ENCODE data around the gene PSMB2. TPM values are rescaled to one million over a fixed set of nuclear protein-coding genes. Genes with fewer than 3 reads are reported as not detected.
"Not testable (repeated sequence)": the region's sequence is repeated elsewhere in the genome, so short reads cannot be mapped to it uniquely, and the experiment has no call there.

PSMB2 gene
- total RNA-seq (2014; rRNA removed; shearing (Covaris generic)) = 139 and 150 TPM in 2 replicates

DNA sequence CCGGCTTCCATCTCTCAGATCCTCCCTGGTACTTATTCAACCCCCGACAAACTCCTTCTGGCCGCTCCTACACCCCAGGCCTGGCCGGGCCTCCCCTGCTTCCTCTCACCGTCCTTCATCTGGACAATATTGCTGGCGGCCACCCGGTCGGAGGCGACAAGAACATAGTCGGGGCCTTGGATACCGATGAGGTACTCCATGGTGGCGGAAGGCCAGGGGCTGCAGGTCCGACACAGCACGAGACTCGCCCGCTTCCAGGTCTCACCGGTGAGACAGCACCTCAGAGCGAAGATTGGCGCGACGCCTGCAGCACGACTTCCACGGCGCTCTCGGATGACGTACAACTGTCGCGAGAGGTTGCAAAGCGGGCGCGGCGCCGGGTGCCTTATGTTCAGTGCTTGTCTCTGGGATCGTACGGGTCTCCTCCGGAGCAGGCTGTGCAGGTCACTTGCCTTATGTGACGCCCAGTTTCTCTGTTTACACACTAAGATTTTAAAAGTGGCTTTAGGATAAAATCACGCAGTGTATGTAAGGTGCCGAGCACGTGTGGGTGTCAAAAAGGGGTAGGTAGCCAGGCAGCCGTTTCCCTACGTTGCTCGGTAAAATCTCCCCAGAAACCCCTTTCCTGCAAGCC is at the start of gene PSMB2:
Gene PSMB2 (minus strand): TSS at position 294 of the 634 bp plus-strand sequence. CDS start 94 bp downstream, at position 200.
- no peaks in the 10 kb centered on the region for H3K27me3 ChIP-seq
- H3K36me3 ChIP-seq = peaks cover 10% of the 10 kb centered on the region
- H3K9me3 ChIP-seq (replicated peaks) = 0 out of 2 replicates have a peak, but pooled peaks cover 3% of the 10 kb centered on the region
- peaks cover 43% of the 10 kb centered on the region for H3K4me1 ChIP-seq
- H3K27ac ChIP-seq = peak within 1 kb of the TSS; percentile 80
- H3K4me3 ChIP-seq = peak within 1 kb of the TSS; percentile 86
- peak; percentile 97 to 98 for DNase-seq

DNA sequence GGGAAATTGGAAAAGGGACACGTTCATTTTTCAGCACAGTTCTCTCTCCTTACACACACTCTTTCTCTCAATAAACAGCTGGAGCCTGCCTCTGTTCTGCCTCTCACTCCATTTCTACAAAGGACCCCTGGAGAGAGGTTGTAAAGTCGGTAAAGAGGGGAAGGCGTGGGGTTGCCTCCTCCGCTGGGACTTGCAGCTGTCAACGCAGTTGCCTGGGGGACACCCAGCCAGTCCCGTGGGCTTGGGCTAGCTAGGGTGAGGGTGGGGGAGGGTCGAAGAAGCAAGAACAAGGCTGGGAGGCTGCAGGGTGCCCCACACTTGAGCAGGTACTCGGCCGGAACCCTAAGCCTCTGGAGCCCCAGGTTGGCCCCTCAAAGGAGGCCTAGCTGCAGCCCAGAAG is 49.8 kb upstream of the PSMB2 start:
- Histone ChIP-seq H3K27ac (no peak overlapping the region), H3K9me3 (replicated peaks) (no peaks in the 10 kb centered on the region), H3K27me3 (no peaks in the 10 kb centered on the region), H3K4me1 (peaks cover 30% of the 10 kb centered on the region), H3K4me3 (no peak overlapping the region), H3K36me3 (no peaks in the 10 kb centered on the region)
- DNase-seq = peak; percentile 69 to 81

DNA sequence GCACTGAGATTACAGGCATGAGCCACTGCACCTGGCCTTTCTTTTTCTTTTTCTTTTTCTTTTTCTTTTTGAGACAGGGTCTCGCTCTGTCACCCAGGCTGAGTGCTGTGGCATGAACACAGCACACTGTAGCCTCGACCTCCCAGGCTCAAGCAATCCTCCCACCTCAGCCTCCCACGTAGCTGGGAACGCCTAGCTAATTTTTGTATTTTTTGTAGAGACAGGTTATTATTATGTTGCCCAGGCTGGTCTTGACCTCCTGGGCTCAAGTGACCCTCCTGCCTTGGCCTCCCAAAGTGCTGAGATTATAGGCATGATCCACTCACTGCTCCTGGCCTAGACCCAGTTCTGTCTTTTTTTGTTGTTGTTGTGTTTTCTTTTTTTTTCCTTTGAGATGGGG is 48.8 kb upstream of the PSMB2 start:
- not testable (repeated sequence) for DNase-seq; H3K27ac ChIP-seq; H3K4me3 ChIP-seq; H3K27me3 ChIP-seq; H3K9me3 ChIP-seq (replicated peaks); H3K36me3 ChIP-seq
- H3K4me1 ChIP-seq = peaks cover 30% of the 10 kb centered on the region

DNA sequence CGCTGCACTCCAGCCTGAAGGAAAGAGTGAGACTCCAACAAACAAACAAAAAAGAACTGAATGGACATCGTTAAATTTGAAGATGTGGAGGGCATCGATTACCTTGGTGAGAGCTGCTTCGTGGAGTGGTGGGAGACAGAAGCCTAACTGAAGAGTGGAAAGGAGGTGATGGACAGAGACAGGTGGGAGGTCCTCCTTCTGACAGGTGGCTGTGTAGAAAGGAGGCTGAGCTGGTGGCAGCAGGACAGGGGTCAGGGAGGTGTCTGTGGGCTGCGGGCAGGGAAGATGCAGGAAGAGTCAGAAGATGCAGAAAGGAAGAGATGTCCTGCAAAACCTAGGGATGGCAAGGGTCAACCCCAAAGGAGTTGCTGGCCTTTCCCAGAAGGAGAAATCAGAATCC is 46.8 kb upstream of the PSMB2 start:
- no peaks in the 10 kb centered on the region for H3K9me3 ChIP-seq (replicated peaks)

GRCh38 chr1:35683012-35683411 is 41.7 kb upstream of the PSMB2 start:
- peaks cover 31% of the 10 kb centered on the region for H3K27me3 ChIP-seq
- no peaks in the 10 kb centered on the region for H3K9me3 ChIP-seq (replicated peaks)
- H3K4me3 ChIP-seq = no peak overlapping the region
- no peak overlapping the region for H3K27ac ChIP-seq
- DNase-seq = no peak
- H3K36me3 ChIP-seq = no peaks in the 10 kb centered on the region
- peaks cover 4% of the 10 kb centered on the region for H3K4me1 ChIP-seq

More for the DNA sequence above, 46.8 kb upstream of the PSMB2 start:
- H3K27ac ChIP-seq = no peak overlapping the region
- no peaks in the 10 kb centered on the region for H3K36me3 ChIP-seq
- H3K4me3 ChIP-seq = no peak overlapping the region
- DNase-seq = peak; percentile 82 to 90
- H3K4me1 ChIP-seq = peaks cover 30% of the 10 kb centered on the region
- peaks cover 14% of the 10 kb centered on the region for H3K27me3 ChIP-seq

GRCh38 chr1:35680271-35680670 is 38.9 kb upstream of the PSMB2 start:
- Histone ChIP-seq H3K36me3 (no peaks in the 10 kb centered on the region), H3K27ac (no peak overlapping the region), H3K9me3 (replicated peaks) (no peaks in the 10 kb centered on the region), H3K4me3 (no peak overlapping the region), H3K4me1 (no peaks in the 10 kb centered on the region), H3K27me3 (peaks cover 31% of the 10 kb centered on the region)
- DNase-seq = no peak

- H3K27me3 ChIP-seq = 0 out of 2 replicates have a peak, but pooled peaks cover 13% of the 10 kb centered on the region
- no peaks in the 10 kb centered on the region for H3K4me1 ChIP-seq
- no peak for DNase-seq
- no peak overlapping the region for H3K4me3 ChIP-seq
- H3K27ac ChIP-seq = no peak overlapping the region
- H3K36me3 ChIP-seq = no peaks in the 10 kb centered on the region
- H3K9me3 ChIP-seq (replicated peaks) = no peaks in the 10 kb centered on the region
Observed at GRCh38 chr1:35675773-35676172, 34.4 kb upstream of the PSMB2 start.

- Histone ChIP-seq H3K9me3 (replicated peaks) (no peaks in the 10 kb centered on the region), H3K4me3 (no peak overlapping the region), H3K27ac (no peak overlapping the region), H3K27me3 (peaks cover 6% of the 10 kb centered on the region; the same call in 1 of the 2 replicates), H3K4me1 (no peaks in the 10 kb centered on the region), H3K36me3 (no peaks in the 10 kb centered on the region)
- DNase-seq = no peak
Observed at GRCh38 chr1:35674111-35674510, 32.8 kb upstream of the PSMB2 start.

DNA sequence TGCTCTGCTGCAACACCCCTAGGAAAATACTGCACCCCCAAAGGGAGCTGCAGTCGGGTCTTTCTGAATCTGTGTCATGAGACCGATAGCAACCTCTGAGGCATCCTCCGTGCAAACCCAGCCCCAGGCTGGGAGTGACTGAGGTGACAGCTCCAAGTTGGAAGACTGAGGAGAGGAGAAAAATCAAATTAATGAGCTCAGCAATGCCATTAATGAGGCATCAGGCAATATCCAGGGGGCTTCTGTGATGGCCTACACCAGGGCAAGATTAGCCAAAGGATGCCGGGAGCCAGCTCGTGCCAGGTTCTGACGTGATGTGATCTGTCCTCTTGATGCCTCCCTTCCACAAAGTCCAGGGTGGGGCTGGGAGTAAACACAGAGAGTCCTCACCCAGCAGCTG is 30.8 kb upstream of the PSMB2 start:
- no peaks in the 10 kb centered on the region for H3K9me3 ChIP-seq (replicated peaks)
- H3K27me3 ChIP-seq = peaks cover 4% of the 10 kb centered on the region; the same call in 1 of the 2 replicates
- H3K36me3 ChIP-seq = no peaks in the 10 kb centered on the region
- no peak overlapping the region for H3K27ac ChIP-seq
- no peak for DNase-seq
- no peak overlapping the region for H3K4me3 ChIP-seq
- no peaks in the 10 kb centered on the region for H3K4me1 ChIP-seq

- DNase-seq = no peak
- Histone ChIP-seq H3K9me3 (replicated peaks) (no peaks in the 10 kb centered on the region), H3K27me3 (peaks cover 4% of the 10 kb centered on the region; the same call in 1 of the 2 replicates)
Observed at GRCh38 chr1:35668506-35668905, 27.2 kb upstream of the PSMB2 start.

DNA sequence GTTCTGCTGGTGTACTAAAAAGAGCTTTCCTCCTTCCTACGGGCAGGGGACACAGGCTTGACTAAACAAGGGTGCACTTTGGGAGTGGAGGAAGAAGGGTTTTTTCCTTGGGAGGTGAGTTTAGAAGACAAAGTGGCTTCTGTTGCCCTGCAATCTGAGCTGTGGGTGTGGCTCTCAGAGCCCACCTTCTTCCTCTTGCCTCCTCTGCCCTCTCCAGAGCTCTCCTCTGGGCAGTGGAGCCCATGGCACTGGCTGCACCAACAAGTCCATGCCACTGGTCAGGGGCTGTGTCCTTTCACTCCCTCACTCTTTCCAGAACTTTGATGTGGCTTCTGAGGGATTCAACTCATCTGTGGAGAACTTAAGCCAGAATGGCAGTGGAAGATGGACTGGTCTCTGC is 25.6 kb upstream of the PSMB2 start:
- no peaks in the 10 kb centered on the region for H3K4me1 ChIP-seq
- no peaks in the 10 kb centered on the region for H3K36me3 ChIP-seq
- no peaks in the 10 kb centered on the region for H3K9me3 ChIP-seq (replicated peaks)
- peaks cover 4% of the 10 kb centered on the region; the same call in 1 of the 2 replicates for H3K27me3 ChIP-seq
- H3K27ac ChIP-seq = no peak overlapping the region
- DNase-seq = no peak
- no peak overlapping the region for H3K4me3 ChIP-seq

More at GRCh38 chr1:35668506-35668905, 27.2 kb upstream of the PSMB2 start:
- Histone ChIP-seq H3K27ac (no peak overlapping the region), H3K4me3 (no peak overlapping the region), H3K4me1 (no peaks in the 10 kb centered on the region), H3K36me3 (no peaks in the 10 kb centered on the region)

- Histone ChIP-seq H3K36me3 (no peaks in the 10 kb centered on the region), H3K27ac (no peak overlapping the region), H3K9me3 (replicated peaks) (no peaks in the 10 kb centered on the region), H3K4me1 (no peaks in the 10 kb centered on the region), H3K27me3 (peaks cover 4% of the 10 kb centered on the region; the same call in 1 of the 2 replicates), H3K4me3 (no peak overlapping the region)
- no peak for DNase-seq
Observed at GRCh38 chr1:35666216-35666615, 24.9 kb upstream of the PSMB2 start.

DNA sequence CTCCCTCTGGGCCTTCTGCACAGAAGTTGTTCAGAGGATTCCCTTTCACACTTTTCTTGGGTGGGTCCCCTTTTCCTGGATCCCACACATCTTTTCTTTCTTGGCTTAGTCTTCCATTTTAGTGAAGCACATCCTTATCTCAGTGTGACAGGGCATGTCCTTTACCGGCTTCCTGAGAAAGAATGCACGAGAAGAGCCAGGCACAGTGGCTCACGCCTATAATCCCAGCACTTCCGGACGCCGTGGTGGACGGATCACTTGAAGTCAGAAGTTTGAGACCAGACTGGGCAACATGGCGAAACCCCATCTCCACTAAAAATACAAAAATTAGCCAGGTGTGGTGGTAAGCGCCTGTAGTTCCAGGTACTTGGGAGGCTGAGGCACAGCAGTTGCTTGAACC is 22.1 kb upstream of the PSMB2 start:
- no peaks in the 10 kb centered on the region for H3K36me3 ChIP-seq
- H3K27me3 ChIP-seq = no peaks in the 10 kb centered on the region; the same call in 1 of the 2 replicates
- DNase-seq = no peak
- H3K27ac ChIP-seq = no peak overlapping the region
- no peaks in the 10 kb centered on the region for H3K9me3 ChIP-seq (replicated peaks)
- H3K4me1 ChIP-seq = no peaks in the 10 kb centered on the region
- no peak overlapping the region for H3K4me3 ChIP-seq

DNA sequence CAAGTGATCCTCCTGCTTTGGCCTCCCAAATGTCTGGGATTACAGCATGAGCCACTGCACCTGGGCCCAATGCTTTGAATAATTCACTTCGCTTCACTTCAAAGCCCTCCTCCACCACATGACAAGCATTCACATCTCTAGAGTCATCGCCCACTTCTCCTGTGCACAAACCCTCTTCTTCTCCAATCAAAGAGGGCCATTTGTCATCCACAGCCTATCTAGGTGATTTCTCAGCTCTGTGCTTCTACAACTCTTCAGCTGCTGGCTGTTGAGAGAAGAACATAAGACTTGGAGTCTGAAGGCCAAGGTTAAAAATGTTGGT is 20.1 kb upstream of the PSMB2 start:
- Histone ChIP-seq H3K4me3 (no peak overlapping the region), H3K27ac (no peak overlapping the region), H3K4me1 (no peaks in the 10 kb centered on the region), H3K27me3 (no peaks in the 10 kb centered on the region), H3K36me3 (no peaks in the 10 kb centered on the region), H3K9me3 (replicated peaks) (no peaks in the 10 kb centered on the region)
- no peak for DNase-seq

- H3K4me3 ChIP-seq = no peak overlapping the region
- no peaks in the 10 kb centered on the region for H3K27me3 ChIP-seq
- H3K27ac ChIP-seq = no peak overlapping the region
- H3K36me3 ChIP-seq = no peaks in the 10 kb centered on the region
- DNase-seq = peak; percentile 82 to 88
- H3K4me1 ChIP-seq = no peaks in the 10 kb centered on the region
- H3K9me3 ChIP-seq (replicated peaks) = no peaks in the 10 kb centered on the region
Observed at GRCh38 chr1:35660581-35661473, 19.5 kb upstream of the PSMB2 start.
